GM12891 (cell line): ENCODE data around the gene ZNF683.

Experiments used
- POLR2A ChIP-seq: IDR thresholded peaks from 2 replicates; pipeline ENCODE4 v1.6.1; 2011; ENCODE audit warnings: low read depth, low read length, control low read depth
- POLR2AphosphoS5 ChIP-seq: IDR thresholded peaks from 2 replicates; pipeline ENCODE4 v1.6.1; 2011; ENCODE audit warnings: low read depth, low read length, control low read depth

- TF ChIP-seq POLR2A, result no peak
- TF ChIP-seq POLR2AphosphoS5, result no peak
These were observed 4.1 kb downstream of the ZNF683 start for GRCh38 chr1:26368486-26368885.
